GM18519 (cell line): ENCODE measurements around the gene ELFN1.
"Not testable (repeated sequence)": the region's sequence is repeated elsewhere in the genome, so short reads cannot be mapped to it uniquely, and the experiment has no call there.

ENCODE experiments used
- ATAC-seq: cut with Tn5 transposase; IDR thresholded peaks from one replicate; pipeline ENCODE4 v1.9.1; 2021; ENCODE audit warnings: mild to moderate bottlenecking, moderate library complexity; ENCODE audit not compliant: unreplicated experiment, low FRiP score

ELFN1 gene

DNA sequence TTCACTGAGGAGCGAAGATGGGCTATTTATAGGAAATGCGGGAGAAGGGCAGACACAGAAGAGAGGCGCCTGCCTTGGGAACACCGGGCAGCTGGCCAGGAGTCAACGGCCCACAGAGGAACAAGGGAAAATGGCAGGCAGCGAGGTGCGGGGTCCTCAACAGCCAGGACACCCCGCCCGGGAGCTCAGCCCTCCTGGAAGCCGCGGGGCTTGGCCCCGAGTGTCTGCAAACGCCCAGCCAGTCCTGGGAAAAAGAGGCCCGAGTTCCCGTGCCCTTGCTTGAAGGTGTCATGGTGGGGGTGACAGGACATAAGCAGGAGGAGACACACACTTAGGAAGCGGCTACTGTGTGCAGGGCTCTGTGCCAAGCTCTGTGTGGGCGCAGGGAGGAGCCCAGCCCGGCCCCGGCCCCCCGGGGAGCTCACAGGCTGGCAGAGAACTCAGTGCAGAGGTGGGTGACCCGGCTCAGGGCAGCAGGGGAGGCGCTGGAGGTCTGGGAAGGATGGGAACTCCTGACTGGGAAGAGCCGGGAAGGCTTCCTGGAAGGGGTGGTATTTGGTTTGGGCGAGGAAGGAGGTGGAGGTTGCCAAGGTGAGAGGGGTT lies 79.9 kb downstream of the ELFN1 start:
- ATAC-seq, result no peak

DNA sequence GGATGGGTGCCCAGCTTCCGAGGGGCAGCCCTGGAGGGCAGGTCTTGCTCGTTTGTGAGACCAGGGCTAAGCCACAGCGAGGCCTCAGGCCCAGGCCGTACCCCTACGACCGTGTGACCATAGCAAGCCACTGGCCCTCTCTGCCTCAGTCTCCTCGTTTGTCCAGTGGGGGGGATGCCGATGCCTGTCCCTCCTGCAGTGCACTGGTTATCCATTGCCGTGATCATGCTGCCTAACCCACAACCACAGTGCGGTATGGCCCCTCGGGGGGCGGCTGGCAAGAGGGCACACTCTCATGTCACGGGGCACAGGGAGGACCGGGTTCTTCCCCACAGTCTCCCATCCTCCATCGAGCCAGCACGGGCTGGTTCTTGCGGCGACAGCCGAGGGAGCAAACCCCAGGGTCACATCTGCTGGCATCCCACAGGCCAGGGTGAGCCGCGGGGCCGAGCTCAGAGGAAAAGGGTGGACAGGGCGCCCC lies 80.5 kb downstream of the ELFN1 start:
- no peak for ATAC-seq

DNA sequence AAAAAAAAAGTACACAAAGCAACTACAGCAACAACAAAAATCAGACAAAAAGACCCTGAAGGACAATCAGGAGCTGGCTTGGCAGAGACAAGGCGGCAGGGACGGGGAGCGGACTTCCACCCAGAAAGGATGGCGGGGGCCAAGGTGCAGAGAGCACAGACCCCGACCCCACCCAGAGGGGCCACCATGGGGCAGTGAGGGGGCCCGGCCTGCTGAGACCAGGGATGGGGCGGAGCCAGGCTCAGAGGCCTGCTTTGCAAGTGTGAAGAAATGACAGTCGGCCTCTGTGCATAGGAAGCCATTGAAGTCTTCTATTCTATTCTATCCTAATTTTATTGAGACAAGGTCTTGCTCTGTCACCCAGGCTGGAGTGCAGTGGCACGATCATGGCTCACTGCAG lies 82.0 kb downstream of the ELFN1 start:
- no peak for ATAC-seq

DNA sequence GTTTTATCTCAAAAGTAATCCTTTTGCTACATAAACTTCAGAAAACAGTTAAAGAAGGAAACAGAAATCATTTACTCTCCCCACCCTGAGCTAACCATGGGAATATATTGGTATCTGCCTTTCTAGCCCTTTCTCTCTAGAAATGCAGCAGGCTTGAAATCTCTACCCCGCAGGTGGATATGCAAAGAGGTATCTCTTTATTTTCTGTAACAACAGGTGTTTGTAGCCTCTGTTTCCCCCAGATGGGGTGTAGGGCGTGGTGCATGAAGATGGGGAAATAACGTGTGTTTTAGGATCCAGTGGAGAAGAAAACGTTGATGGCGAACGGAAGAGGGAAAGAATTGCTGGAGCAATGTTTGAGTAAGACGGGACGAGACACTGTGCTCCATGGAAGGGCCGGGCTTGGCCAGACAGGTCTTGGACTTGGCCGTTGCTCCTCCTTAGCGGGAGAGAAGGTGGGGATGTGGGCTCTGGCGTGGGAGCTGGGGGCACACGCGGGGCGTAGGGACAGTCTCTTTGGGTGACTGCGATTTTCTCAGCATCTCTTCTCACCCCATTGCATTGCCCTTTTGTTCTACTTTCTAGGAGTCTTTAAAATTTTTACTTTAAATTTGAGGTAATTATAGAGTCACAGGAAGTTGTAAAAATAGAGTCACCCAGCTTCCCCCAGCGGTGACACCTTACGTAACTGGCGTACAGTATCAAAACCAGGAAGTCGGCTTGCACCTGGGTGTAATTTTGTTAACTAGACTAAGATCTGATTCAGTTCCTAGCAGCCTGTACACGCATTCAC lies 82.9 kb downstream of the ELFN1 start:
- no peak for ATAC-seq

DNA sequence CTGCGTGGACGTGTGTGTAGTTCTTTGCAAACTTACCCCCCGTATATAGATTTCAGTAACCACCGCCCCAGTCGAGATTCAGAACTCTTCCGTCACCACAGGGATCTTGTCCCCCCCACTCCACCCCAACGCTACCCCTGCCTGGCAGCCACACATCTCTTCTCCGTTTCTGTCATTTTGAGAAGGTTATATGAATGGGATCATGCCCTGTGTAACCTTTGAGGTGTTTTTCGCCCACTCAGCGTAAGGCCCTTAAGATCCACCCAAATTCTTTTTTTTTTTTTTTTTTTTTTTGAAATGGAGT lies 83.4 kb downstream of the ELFN1 start:
- ATAC-seq, result no peak

DNA sequence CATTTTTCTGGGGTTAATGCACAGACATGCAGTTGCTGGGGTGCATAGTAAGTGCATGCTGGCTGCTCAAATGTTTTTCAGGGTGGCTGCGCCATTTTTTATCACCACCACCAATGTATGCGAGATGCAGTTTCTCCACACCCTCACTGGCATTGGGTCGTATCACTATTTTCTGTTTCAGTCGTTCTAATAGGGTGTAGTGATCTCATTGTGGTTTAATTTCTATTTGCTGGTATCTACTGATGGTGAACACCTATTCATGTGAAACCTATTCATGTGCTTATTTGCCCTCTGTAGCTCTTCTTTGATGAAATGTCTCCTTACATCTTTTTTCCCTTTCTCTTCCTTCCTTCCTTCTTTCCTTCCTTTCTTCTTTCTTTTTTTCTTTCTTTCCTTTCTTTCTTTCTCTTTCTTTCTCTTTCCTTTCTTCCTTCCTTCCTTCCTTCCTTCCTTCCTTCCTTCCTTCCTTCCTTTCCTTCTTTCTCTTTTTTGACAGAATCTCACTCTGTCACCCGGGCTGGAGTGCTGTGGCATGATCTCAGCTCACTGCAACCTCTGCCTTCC lies 84.3 kb downstream of the ELFN1 start:
- ATAC-seq, result no peak

DNA sequence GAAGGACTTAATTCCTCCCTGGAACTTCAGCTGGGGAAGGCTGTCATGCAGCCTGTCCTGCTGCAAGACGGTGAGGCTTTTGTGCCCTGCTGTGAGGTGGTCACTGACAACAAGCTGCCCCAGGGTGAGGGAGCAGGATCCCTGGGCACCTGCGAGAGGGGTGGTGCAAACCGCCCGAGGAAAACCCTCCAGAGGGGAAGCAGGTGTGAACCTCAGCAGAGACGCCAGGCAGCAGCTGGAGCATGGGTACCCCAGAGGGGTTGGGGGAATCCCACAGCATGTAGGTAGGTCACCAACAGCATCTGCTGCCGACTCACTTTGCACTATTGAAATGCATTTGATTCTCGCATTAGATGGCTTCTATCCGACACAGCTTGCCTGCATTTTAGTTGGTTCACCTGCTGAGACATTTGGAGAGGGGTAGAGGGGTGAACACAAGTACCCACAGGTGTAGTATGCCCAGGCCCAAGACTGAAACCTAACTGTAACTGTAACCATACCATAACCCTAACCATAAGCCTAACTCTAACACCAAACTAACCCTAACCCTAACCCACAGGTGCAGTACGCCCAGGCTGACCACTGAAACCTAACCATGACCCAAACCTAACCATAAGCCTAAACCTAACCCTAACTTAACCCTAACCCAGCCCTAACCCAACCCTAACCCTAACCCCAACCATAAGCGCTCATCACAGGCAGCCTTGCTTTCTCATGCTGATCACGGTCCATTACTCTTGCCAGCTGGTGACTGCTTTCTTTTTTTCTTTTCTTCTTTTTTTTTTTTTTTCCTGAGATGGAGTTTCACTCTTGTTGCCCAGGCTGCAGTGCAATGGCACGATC lies 85.9 kb downstream of the ELFN1 start:
- no peak for ATAC-seq

DNA sequence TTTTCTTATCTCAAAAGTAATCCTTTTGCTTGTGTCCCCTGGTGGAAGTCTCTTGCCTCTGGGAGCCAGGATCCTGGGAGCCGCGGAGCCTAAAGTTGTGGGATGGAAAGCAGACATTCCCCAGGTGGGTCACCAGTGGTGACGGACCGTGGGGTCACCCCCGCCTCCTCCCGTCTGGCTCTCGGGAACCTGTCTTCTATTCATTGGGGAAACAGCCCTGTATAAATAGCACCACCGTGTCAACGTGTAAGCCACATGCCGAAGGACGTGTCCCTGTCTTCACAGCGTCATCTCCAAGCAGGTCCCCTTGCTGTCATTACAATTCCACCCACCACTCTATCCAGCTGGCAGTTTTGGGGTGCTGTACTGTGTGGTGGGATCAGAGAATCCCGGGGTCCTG lies 87.5 kb downstream of the ELFN1 start:
- ATAC-seq, result no peak

DNA sequence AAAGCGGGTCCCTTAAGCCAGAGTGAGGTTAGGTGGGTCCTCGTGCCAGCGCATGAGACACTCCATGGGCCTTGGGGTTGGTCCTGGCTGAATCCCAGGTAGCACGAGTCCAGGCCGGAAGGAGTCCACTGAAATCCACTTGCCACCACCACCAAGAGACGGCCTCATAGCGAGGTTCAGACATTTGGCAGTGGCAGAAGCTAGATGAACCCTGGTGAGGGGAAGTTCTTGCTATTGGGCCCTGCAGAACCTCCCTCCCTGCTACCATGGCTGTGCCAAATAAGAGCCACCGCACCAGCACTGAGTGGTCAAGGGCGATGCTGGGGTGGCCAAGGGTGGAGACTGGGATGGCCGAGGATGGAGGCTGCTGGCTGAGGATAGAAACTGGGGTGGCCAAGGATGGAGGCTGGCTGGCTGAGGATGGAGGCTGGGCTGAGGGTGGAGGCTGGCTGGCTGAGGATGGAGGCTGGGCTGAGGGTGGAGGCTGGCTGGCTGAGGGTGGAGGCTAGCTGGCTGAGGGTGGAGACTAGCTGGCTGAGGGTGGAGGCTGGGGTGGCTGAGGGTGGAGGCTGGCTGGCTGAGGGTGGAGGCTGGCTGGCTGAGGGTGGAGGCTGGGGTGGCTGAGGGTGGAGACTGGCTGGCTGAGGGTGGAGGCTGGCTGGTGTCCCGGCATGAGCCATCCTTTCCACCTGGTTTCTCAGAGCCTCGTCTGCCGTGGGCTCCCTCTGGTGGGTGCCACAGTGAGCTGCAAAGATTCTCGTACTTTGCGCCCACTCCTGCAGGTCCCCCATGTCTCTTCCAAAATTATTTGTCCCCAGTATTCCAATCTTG lies 88.2 kb downstream of the ELFN1 start:
- no peak for ATAC-seq

DNA sequence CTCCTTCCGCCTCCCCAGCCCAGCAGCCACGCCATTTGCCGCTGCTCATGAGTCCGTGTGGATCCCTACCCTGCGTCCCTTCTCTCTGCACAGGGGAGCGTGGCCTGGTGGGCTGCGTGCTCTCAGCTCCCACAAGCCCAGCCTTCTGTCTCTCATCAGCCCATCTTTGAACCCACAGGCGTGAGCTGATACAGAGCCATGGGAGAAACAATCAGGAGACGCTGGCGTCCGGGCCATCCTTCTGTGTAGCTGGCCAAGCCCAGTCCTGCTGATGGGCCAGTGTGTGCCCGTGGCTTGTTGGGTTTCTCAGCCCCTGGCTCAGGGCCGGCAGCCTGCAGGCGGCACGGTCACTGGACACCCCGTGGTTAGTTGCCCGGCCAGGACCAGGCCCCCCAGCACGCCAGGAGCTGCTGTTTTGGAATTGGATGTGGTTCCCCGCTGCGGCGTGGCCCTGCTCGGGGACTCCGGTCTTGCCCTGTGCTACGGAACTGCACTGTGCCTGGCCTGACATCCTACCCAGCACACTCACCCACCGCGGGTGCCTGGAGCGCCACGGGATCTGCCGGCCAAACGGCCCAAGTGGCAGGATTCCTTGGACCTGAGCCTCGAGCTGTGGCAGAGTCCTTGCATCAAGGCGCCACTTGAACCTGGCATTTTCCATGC lies 88.9 kb downstream of the ELFN1 start:
- no peak for ATAC-seq

DNA sequence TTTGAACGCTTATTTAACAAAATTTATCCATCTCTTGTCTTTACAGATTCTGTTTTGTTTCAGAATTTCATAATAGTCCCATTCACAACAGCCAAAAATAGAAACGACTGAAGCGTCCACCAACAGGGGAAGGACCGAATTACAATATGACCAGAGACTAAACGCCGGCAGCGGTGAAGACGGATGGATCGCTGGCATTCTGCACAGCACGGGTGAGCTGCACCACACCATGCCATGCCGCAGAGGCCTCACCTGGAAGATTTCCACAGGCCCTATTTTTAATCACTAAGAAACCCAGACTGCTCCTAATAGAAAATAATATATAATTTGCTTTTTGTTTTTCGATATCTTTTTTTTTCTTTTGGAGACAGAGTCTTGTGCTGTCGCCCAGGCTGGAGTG lies 91.0 kb downstream of the ELFN1 start:
- no peak for ATAC-seq

DNA sequence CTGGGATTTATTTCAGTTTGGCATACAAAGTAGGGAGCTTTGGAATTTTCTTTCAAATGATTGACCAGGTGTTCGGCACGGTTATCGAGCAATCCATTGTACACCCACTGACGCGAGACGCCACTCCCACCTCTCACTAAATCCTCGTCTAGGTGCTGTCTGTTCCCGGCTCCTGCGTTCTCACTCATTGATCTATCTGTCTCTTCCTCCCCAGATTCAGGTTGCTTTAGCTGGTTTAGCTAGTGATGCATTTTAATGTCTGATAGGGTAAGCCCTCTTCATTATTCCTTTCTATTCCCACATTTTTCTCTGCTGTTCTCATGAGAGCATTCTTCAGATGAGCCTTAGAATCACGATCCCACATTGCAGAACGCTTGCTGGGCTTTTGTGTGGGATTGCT lies 91.7 kb downstream of the ELFN1 start:
- ATAC-seq, result no peak

DNA sequence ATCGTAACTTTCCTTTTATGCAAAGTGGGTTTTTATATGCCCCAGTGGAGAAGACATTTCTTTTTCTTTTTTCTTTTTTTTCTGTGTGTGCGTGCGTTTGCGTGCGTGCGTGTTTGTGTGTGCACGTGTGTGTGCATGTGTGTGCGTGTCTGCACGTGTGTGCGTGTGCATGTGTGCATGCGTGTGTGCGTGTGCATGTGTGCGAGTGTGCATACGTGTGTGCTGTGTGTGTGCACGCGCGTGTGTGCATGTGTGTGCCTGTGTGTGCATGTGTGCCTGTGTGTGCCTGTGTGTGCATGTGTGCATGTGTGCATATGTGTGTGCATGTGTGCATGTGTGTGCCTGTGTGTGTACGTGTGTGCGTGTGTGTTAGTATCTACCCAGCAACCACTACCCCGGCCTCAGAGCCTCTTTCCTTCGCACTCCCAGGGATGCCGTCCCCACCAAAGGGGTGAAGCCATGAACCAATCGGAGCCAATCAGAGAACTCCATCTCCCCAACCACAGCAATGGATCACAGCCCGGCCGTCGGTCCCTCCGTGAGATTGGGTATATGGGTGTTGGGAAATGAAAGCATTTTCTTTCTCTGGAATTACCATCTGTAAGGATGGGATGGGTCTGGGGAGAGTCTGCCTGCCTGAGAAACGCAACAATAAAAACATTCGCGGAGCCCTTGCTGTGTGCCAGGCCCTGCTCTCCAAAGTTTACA lies 92.3 kb downstream of the ELFN1 start:
- ATAC-seq, result no peak

DNA sequence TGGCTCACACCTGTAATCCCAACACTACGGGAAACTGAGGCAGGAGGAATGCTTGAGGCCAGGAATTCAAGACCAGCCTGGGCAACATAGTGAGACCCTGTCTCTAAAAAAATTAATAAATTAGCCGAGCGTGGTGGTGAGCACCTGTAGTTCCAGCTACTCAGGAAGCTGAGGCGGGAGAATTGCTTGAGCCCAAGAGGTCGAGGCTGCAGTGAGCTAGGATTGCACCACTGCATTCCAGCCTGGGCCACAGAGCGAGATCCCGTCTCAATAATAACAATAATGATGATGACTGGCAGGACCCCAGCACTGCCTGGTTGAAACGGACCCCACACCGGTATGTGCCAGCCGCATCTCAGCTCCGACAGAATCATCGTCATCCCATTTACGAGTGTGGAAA lies 93.0 kb downstream of the ELFN1 start:
- no peak for ATAC-seq

DNA sequence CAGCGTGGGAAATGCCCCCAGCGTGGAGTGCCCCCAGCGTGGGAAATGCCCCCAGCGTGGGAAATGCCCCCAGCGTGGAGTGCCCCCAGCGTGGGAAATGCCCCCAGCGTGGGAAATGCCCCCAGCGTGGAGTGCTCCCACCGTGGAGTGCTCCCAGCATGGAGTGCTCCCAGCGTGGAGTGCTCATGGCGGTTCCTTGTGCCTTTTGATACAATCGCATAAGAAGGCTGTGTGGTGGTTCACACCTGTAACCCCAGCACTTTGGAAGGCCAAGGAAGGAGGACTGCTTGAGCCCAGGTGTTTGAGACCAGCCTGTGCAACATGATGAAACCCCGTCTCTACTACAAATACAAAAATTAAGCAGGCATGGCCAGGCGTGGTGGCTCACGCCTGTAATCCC lies 93.8 kb downstream of the ELFN1 start:
- ATAC-seq, result not testable (repeated sequence)

DNA sequence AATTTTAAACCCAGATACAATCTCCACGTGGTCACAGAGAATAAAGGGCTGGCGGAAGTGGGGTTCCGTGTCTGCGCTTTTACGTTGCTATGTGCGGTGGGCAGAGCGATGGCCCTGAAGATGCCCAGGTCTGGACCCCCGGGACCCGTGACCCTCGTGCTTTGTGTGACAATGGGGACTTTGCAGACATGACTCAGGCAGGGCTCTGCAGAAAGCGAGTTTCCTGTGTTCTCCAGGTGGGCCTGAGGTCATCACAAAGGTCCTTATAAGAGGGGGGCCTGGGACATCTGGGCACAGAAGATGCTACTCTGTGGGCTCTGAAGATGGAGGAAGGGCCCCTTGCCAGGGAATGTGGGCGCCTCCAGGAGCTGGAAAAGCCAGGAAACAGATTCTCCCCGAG lies 95.3 kb downstream of the ELFN1 start:
- ATAC-seq, result no peak

DNA sequence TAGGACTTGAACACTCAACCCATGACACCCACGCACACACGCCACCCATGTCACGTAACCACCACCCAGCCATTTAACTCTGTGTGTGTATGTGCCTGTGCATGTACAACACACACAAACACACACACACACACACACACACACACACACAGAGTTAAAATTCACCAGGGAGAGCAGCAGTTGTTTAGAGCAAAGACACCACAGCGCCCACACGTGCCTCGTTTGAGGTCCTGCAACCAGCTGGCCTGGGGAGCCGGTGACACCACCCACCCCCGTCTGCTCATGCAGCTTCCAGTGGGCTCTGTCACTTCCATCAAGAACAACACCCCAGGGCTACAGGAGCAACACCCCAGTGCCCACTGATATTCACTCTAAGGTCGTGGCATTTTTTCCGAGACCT lies 97.4 kb downstream of the ELFN1 start:
- no peak for ATAC-seq

DNA sequence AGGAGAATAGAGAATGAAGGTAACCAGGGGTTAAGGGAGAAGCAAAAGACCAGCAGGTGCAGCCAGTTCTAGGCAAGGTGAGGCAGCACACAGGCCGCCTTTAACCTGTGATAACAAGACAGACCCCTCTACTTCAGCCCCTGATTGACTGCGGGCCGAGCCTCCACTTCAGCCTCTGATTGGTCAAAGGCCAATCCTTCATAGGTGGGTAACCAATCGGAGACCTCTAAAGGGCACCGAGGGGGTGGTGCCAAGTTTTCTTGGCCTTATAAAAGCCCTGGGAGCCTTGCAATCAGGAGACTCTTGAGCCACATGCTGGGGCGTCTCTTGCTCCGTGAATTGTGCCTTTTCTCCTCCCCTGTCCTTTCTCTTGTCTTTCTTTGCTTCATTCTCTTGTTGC lies 98.8 kb downstream of the ELFN1 start:
- no peak for ATAC-seq
